Measurements from ENCODE around the gene ATXN10. TPM values are rescaled to one million over a fixed set of nuclear protein-coding genes. Genes with fewer than 3 reads are reported as not detected.

Gene ATXN10
- total and polyA plus RNA-seq, 3 donors from 2014 or later = 171 to 204 (median 176) TPM

- Histone ChIP-seq H3K36me3 (ENCODE audit: low read depth, missing control alignments) (no peaks in the 10 kb centered on the region), H3K27ac (no peak overlapping the region), H3K4me1 (no peaks in the 10 kb centered on the region), H3K9me3 (no peaks in the 10 kb centered on the region), H3K4me3 (no peak overlapping the region), H3K27me3 (no peaks in the 10 kb centered on the region)
- DNase-seq = no peak
- 97 to 99% methylated on average over 6 of the region's 6 CpGs for WGBS, 2 donors
- TF ChIP-seq CTCF (IDR thresholded peaks at IDR 0.05) = no peak
- intact Hi-C loops (cut with DNase I; ENCODE audit: low total_unique reads) = no loop called here
These were observed 102.5 kb downstream of the ATXN10 start for GRCh38 chr22:45774001-45774670.

DNA sequence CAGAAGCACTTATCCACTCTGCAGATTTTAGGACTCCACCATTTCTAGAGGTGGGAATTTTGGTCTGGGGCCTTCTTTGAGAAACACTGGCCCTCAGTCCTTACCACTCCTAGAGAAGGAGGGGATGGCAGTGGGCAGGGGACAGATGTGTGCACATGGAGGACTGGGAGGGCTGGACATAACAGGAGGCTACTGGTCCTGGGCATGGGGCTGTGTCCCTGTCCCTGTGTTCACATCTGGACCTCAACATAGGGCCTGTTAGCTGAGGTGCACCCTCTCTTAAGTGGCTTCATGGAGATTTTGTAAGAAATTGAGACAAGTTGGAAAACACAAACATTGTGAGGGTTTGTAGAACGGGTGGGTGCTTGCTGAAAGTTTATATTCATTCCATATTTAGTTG, 103.4 kb downstream of the ATXN10 start:
- H3K9me3 ChIP-seq = no peaks in the 10 kb centered on the region
- DNase-seq = no peak
- 92 to 97% methylated on average over 1 of the region's 1 CpG for WGBS, 2 donors
- H3K27me3 ChIP-seq = no peaks in the 10 kb centered on the region
- no peaks in the 10 kb centered on the region for H3K4me1 ChIP-seq
- H3K27ac ChIP-seq = no peak overlapping the region
- no peaks in the 10 kb centered on the region for H3K36me3 ChIP-seq (ENCODE audit: low read depth, missing control alignments)
- intact Hi-C loops (cut with DNase I; ENCODE audit: low total_unique reads) = no loop called here
- no peak overlapping the region for H3K4me3 ChIP-seq
- no peak for TF ChIP-seq POLR2A (IDR thresholded peaks at IDR 0.05)
- no peak for TF ChIP-seq CTCF (IDR thresholded peaks at IDR 0.05)

DNA sequence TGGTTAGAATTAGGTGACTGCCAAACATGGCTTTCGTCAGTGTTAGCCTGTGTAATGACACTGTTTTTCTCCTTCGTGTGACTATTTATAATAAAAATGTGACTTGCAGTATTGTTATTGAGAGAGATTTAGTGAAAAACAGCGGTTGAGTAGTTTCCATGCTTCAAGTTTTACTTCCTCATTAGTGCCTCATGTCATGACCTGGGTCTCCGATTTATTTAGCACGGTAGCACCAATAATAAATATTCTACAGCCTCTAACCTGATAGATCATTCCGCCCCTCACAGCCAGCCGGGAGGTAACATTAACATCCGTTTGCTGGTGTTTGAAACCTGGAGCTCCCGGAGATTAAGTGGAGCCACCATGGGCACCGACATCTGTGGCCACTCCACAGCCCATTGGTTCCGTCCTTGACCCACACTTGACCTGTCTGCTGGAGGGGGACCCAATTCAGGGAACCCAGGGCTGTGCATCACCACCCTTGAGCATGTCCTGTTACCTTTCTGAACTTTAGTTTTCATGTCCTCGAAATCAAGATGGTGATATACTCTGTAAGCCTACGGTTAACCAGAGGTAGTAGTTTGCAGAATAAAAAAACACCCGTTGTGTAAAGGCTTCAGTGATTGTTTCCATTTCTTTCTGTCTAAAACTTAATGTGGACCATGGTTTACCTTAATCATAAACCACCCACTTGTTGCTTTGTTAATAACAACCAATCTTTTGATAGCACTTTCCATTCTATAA, 104.1 kb downstream of the ATXN10 start:
- Histone ChIP-seq H3K27me3 (no peaks in the 10 kb centered on the region), H3K4me3 (no peak overlapping the region), H3K4me1 (no peaks in the 10 kb centered on the region), H3K9me3 (no peaks in the 10 kb centered on the region), H3K27ac (no peak overlapping the region), H3K36me3 (ENCODE audit: low read depth, missing control alignments) (no peaks in the 10 kb centered on the region)
- intact Hi-C loops (cut with DNase I; ENCODE audit: low total_unique reads) = no loop called here
- TF ChIP-seq POLR2A (IDR thresholded peaks at IDR 0.05) = no peak
- TF ChIP-seq CTCF (IDR thresholded peaks at IDR 0.05) = no peak
- WGBS, 2 donors = 89 to 90% methylated on average over 14 of the region's 14 CpGs
- DNase-seq = no peak

DNA sequence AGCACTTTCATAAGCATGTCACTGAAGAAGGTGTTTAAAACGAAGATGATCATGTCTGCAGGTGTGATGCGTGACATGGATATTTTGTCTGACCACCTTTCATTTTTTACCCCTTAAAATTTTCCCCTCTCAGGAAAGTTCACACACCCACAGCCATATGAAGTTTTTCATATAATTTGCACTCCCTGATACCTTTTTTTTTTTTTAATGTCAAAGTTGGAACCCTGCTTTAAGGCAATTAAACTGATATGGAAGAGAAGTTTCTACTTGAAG, 104.6 kb downstream of the ATXN10 start:
- Histone ChIP-seq H3K9me3 (no peaks in the 10 kb centered on the region), H3K4me1 (no peaks in the 10 kb centered on the region), H3K27me3 (no peaks in the 10 kb centered on the region), H3K4me3 (no peak overlapping the region), H3K36me3 (ENCODE audit: low read depth, missing control alignments) (no peaks in the 10 kb centered on the region), H3K27ac (no peak overlapping the region)
- WGBS, 2 donors = 94 to 96% methylated on average over 2 of the region's 2 CpGs
- no peak for TF ChIP-seq POLR2A (IDR thresholded peaks at IDR 0.05)
- TF ChIP-seq CTCF (IDR thresholded peaks at IDR 0.05) = no peak
- intact Hi-C loops (cut with DNase I; ENCODE audit: low total_unique reads) = no loop called here
- no peak for DNase-seq
